ENCODE measurements around the gene ZNF558. TPM values are rescaled to one million over a fixed set of nuclear protein-coding genes. Genes with fewer than 3 reads are reported as not detected.

Gene ZNF558
- total RNA-seq, 1 experiment from 2014 or later, result 30.2 TPM

DNA sequence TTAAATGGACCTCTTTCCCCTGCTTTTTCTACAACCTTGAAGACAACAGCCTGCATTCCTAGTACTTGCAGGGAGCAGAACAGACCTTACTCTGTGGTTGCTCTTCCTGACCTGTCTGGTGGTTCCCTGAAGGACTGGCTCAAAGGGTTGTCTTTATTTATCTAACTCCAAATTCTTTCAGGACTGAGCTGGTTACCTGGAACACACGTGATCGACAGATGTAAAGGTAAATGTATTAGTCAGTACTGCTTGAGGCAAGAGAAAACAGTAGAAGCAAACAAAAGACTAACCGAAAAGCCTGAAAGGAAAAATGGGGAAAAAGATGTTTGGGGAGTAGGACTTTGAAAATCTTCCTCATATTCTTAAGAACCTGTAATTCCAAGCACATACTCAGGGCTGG, 17.9 kb downstream of the ZNF558 start:
- Histone ChIP-seq H4K8ac (replicated peaks; ENCODE audit: insufficient read length, low read depth, low read length) (no peak overlapping the region), H3K23ac (ENCODE audit: insufficient read length, low read depth, low read length) (no peak overlapping the region), H3K27me3 (ENCODE audit: insufficient read depth, low read length) (no peaks in the 10 kb centered on the region), H4K5ac (ENCODE audit: insufficient read length, low read depth, low read length) (no peak overlapping the region), H2BK12ac (ENCODE audit: insufficient read length, low read depth, low read length) (no peak overlapping the region), H3K56ac (ENCODE audit: insufficient read length, low read depth, low read length) (no peak overlapping the region), H4K20me1 (ENCODE audit: control insufficient read depth, insufficient read depth, insufficient read length) (no peaks in the 10 kb centered on the region), H2AFZ (ENCODE audit: low read length) (no peak overlapping the region), H3T11ph (ENCODE audit: low read length) (no peak overlapping the region), H3K9me3 (ENCODE audit: control insufficient read depth, low read depth, low read length) (peaks cover 78% of the 10 kb centered on the region), H2AK5ac (ENCODE audit: insufficient read length, low read length) (no peak overlapping the region), H3K79me1 (ENCODE audit: insufficient read depth, low read depth, low read length, poor library complexity, severe bottlenecking) (no peaks in the 10 kb centered on the region), H3K9ac (ENCODE audit: extremely low read depth, insufficient read length, low read length) (no peak overlapping the region), H2BK5ac (ENCODE audit: insufficient read length, low read length) (no peak overlapping the region), H3K27ac (ENCODE audit: insufficient read length, low read depth, low read length) (no peak overlapping the region), H2BK120ac (ENCODE audit: low read depth, low read length, poor library complexity, severe bottlenecking) (no peak overlapping the region), H3K4me2 (ENCODE audit: insufficient read depth, insufficient read length, low read length) (no peak overlapping the region), H2BK20ac (ENCODE audit: low read depth, low read length, poor library complexity, severe bottlenecking) (no peak overlapping the region), H3K4ac (ENCODE audit: low read depth, low read length) (no peak overlapping the region), H4K91ac (ENCODE audit: insufficient read length, low read depth, low read length) (no peak overlapping the region), H3K18ac (ENCODE audit: insufficient read length, low read depth, low read length) (no peak overlapping the region), H3K23me2 (ENCODE audit: insufficient read length, low read depth, low read length, poor library complexity, severe bottlenecking) (no peaks in the 10 kb centered on the region), H3K4me1 (ENCODE audit: insufficient read depth, low read length) (no peaks in the 10 kb centered on the region), H3K79me2 (ENCODE audit: insufficient read depth, low read length) (no peaks in the 10 kb centered on the region), H2BK15ac (ENCODE audit: low read depth, low read length) (no peak overlapping the region), H3K14ac (ENCODE audit: insufficient read depth, low read length) (no peak overlapping the region)
- no peak for TF ChIP-seq CTCF (conservative IDR thresholded peaks at IDR 0.05)
- peaks cover 96 to 100% (median 97%) of the 10 kb centered on the region in 3 experiments for H3K36me3 Mint-ChIP-seq (ENCODE audit: insufficient read depth in 1 of 3, low read depth in 3 of 3)
- no peaks in the 10 kb centered on the region; the same call in 1 of the 2 replicates for H3K27me3 Mint-ChIP-seq (ENCODE audit: low read depth)
- H3K4me1 Mint-ChIP-seq, result no peaks in the 10 kb centered on the region
- peaks cover 93 to 98% of the 10 kb centered on the region in 2 experiments for H3K9me3 Mint-ChIP-seq
- no peak overlapping the region for H3K4me3 Mint-ChIP-seq
- no peak overlapping the region for H3K27ac Mint-ChIP-seq
- no CpG with 5 or more reads among the region's 3 CpGs for WGBS (ENCODE audit: extremely low coverage, insufficient read length, low lambda C conversion rate)
- no peak for DNase-seq

All from H9 (cell line).